ENCODE results near the gene IRF2BPL.

DNA sequence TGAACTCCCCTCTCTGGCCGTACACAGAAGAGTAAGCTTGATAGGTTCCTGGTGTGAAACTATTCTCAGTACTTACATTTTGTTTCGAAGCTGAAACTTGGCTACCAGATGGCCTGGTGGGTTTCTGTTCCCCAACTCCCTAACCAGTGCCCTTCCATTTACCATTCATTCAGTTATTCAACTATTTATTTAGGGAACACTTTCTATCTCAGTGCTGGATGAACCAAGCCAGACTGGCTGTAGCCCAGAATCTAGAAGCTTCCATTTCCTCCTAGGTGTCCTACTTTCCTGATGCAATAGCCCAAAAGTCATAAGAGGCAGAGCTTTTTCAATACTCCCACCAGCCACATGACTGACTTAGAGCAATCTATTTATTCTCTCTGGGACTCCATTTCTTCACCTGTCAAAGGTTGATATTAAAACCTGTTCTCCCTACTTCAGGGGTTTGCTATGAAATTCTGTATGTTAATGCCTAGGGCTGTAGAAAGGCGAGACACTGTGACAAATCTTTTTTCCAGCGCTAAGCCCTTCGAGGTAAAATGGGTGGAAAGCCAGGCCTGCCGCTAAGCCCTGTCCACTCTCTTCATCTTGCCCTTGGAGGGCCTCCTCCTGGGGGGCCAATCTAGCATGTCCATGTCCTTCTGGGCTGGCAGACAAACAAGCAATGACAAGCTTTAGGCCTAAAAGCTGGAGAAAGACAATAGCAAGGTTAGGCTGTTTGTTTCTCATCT lies 8.1 kb upstream of the IRF2BPL start:
- TF ChIP-seq, protein P1, sequence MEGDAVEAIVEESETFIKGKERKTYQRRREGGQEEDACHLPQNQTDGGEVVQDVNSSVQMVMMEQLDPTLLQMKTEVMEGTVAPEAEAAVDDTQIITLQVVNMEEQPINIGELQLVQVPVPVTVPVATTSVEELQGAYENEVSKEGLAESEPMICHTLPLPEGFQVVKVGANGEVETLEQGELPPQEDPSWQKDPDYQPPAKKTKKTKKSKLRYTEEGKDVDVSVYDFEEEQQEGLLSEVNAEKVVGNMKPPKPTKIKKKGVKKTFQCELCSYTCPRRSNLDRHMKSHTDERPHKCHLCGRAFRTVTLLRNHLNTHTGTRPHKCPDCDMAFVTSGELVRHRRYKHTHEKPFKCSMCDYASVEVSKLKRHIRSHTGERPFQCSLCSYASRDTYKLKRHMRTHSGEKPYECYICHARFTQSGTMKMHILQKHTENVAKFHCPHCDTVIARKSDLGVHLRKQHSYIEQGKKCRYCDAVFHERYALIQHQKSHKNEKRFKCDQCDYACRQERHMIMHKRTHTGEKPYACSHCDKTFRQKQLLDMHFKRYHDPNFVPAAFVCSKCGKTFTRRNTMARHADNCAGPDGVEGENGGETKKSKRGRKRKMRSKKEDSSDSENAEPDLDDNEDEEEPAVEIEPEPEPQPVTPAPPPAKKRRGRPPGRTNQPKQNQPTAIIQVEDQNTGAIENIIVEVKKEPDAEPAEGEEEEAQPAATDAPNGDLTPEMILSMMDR (IDR thresholded peaks at IDR 0.05) = no peak
- TF ChIP-seq TCF7L2 (IDR thresholded peaks at IDR 0.05; ENCODE audit: low read depth, low read length) (no peak), POLR2AphosphoS5 (IDR thresholded peaks at IDR 0.05; ENCODE audit: low read depth, low read length) (no peak), SIN3A (IDR thresholded peaks at IDR 0.05; ENCODE audit: borderline replicate concordance, insufficient read depth, low read depth, low read length) (no peak)

Measured in Panc1 (cell line).